DMS53 treated with DMSO at 0.1 percent for 48 hours (cell line): Measurements from ENCODE around the gene SUN5.
"Not testable (repeated sequence)": the region's sequence is repeated elsewhere in the genome, so short reads cannot be mapped to it uniquely, and the experiment has no call there.

Experiments
- DNase-seq: peaks from one replicate; lab custom pipeline; 2025; ENCODE audit not compliant: unreplicated experiment; lab: John Stamatoyannopoulos, UW

The SUN5 gene

GRCh38 chr20:33004141-33004751, at the start of gene SUN5:
SUN5 (minus strand) TSS chr20:33004433; CDS start chr20:33004340, 93 bp downstream.
- DNase-seq, result no peak

GRCh38 chr20:33053291-33054106, 49.3 kb upstream of the SUN5 start, which contains the start of gene BPIFB3:
BPIFB3 (plus strand) TSS chr20:33053903; CDS start chr20:33055436, 1,533 bp downstream.
- no peak for DNase-seq

GRCh38 chr20:33051333-33051732, 47.1 kb upstream of the SUN5 start:
- no peak for DNase-seq

- no peak for DNase-seq
These were observed 42.2 kb upstream of the SUN5 start for GRCh38 chr20:33046412-33046811.

GRCh38 chr20:33045129-33045721, 41.0 kb upstream of the SUN5 start:
- DNase-seq, result not testable (repeated sequence)

- DNase-seq, result no peak
These were observed 39.5 kb upstream of the SUN5 start for GRCh38 chr20:33043731-33044181.

GRCh38 chr20:33042983-33043730, 38.9 kb upstream of the SUN5 start:
- DNase-seq, result no peak

GRCh38 chr20:33042430-33042829, 38.2 kb upstream of the SUN5 start:
- no peak for DNase-seq

GRCh38 chr20:33038243-33038642, 34.0 kb upstream of the SUN5 start:
- no peak for DNase-seq

GRCh38 chr20:33037456-33037855, 33.2 kb upstream of the SUN5 start:
- no peak for DNase-seq

GRCh38 chr20:33034901-33035492, 30.8 kb upstream of the SUN5 start:
- DNase-seq, result no peak

- DNase-seq, result no peak
These were observed 29.9 kb upstream of the SUN5 start for GRCh38 chr20:33034115-33034514.

- DNase-seq, result no peak
These were observed 29.1 kb upstream of the SUN5 start for GRCh38 chr20:33033381-33033780.

GRCh38 chr20:33032555-33032954, 28.3 kb upstream of the SUN5 start:
- no peak for DNase-seq

- no peak for DNase-seq
These were observed 27.3 kb upstream of the SUN5 start, which contains the start of gene BPIFB6 for GRCh38 chr20:33031531-33031930. BPIFB6 (plus strand) TSS chr20:33031648; CDS start chr20:33031648, 0 bp downstream.

- DNase-seq, result no peak
These were observed 26.3 kb upstream of the SUN5 start for GRCh38 chr20:33030569-33030968.

GRCh38 chr20:33030076-33030475, 25.8 kb upstream of the SUN5 start:
- no peak for DNase-seq

- DNase-seq, result no peak
These were observed 24.6 kb upstream of the SUN5 start for GRCh38 chr20:33028875-33029274.

GRCh38 chr20:33027769-33028751, 23.8 kb upstream of the SUN5 start:
- DNase-seq, result no peak
